ENCODE measurements around the gene ARTN. TPM values are rescaled to one million over a fixed set of nuclear protein-coding genes. Genes with fewer than 3 reads are reported as not detected.

ARTN gene
- total RNA-seq, 1 donor from 2014 or later, result not detected

GRCh38 chr1:43925846-43926245, 7.8 kb upstream of the ARTN start:
- intact Hi-C loops (cut with DNase I), result no loop called here
- no peak overlapping the region for H3K4me3 ChIP-seq
- H3K36me3 ChIP-seq, result peaks cover 5 to 24% of the 10 kb centered on the region in 2 donors
- H3K27me3 ChIP-seq, result no peaks in the 10 kb centered on the region
- DNase-seq (ENCODE audit: low spot score in 2 of 2), result no peak
- H3K4me1 ChIP-seq, result no peaks in the 10 kb centered on the region
- no peak for TF ChIP-seq CTCF (IDR thresholded peaks at IDR 0.05)
- H3K9me3 ChIP-seq, result no peaks in the 10 kb centered on the region
- no peak overlapping the region for H3K27ac ChIP-seq

- no peak overlapping the region for H3K27ac ChIP-seq
- intact Hi-C loops (cut with DNase I), result loop anchor here (5.0 kb wide), 1 partner anchor 403 kb away; no protein-coding TSS in a partner anchor
- no peak overlapping the region for H3K4me3 ChIP-seq
- H3K36me3 ChIP-seq, result peaks cover 5 to 16% of the 10 kb centered on the region in 2 donors
- H3K9me3 ChIP-seq, result no peaks in the 10 kb centered on the region
- TF ChIP-seq CTCF (IDR thresholded peaks at IDR 0.05), result peak in 1 of 3 experiments; percentile 19
- DNase-seq (ENCODE audit: low spot score in 2 of 2), result no peak
- H3K4me1 ChIP-seq, result peaks cover 8 to 12% of the 10 kb centered on the region in 2 donors
- H3K27me3 ChIP-seq, result peaks cover 7% of the 10 kb centered on the region
Measured at GRCh38 chr1:43930168-43930948, 3.2 kb upstream of the ARTN start.

DNA sequence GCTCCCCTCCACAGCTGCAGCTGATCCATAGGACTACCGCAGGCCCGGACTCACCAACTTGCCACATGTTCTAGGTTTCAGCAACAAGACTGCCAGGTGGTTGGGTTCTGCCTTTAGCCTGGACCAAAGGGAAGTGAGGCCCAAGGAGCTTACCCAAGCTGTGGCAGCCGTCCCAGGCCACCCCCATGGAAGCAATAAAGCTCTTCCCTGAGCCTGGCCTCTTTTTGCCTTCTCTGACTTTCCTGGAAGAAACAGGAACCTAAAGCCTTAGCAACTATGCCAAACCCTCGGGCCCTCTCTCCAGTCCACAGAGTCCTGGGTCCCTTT, 2.7 kb upstream of the ARTN start:
- Histone ChIP-seq H3K27ac (no peak overlapping the region), H3K4me1 (peaks cover 8 to 14% of the 10 kb centered on the region in 2 donors), H3K27me3 (peaks cover 7% of the 10 kb centered on the region), H3K4me3 (no peak overlapping the region), H3K36me3 (peaks cover 5 to 13% of the 10 kb centered on the region in 2 donors), H3K9me3 (no peaks in the 10 kb centered on the region)
- DNase-seq (ENCODE audit: low spot score in 2 of 2), result no peak
- no peak for TF ChIP-seq CTCF (IDR thresholded peaks at IDR 0.05)
- intact Hi-C loops (cut with DNase I), result loop anchor here (5.0 kb wide), 1 partner anchor 404 kb away; no protein-coding TSS in a partner anchor

GRCh38 chr1:43931711-43932660, 1.6 kb upstream of the ARTN start:
- Histone ChIP-seq H3K36me3 (peaks cover 0 to 3% of the 10 kb centered on the region in 2 donors), H3K4me3 (no peak overlapping the region), H3K27me3 (peaks cover 7% of the 10 kb centered on the region), H3K9me3 (no peaks in the 10 kb centered on the region), H3K4me1 (peaks cover 8 to 19% of the 10 kb centered on the region in 2 donors), H3K27ac (no peak overlapping the region)
- intact Hi-C loops (cut with DNase I), result loop anchor here (5.0 kb wide), 1 partner anchor 405 kb away; no protein-coding TSS in a partner anchor
- no peak for DNase-seq (ENCODE audit: low spot score in 2 of 2)
- no peak for TF ChIP-seq CTCF (IDR thresholded peaks at IDR 0.05)

DNA sequence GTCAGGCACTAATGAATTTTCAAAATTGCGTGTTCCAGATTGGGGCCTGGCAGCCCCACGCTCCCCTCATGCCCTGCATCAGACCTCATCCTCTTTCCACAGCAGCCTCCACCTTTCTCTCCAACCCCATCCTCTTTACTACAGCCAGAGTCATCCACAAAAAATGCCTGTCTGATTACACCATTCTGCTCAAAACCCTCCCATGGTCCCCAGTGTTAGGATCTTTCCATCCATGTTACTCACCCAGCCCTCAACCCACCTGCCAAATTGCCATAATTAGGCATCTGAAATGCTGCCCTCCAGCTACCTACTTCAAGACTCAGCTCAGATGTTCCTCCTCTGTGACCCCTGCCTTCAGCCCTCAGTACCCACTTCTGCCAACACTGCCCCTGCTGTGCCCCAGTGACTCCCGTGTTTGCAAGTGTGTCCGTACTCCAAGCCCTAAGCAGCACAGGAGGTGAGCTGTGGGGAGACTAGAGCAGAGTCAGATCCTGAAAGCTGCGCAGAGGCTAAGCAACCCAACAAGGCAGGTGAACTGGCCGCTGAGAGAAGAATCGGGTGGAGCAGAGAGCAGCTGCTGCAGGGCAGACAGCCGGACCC, 715 bp upstream of the ARTN start:
- Histone ChIP-seq H3K27ac (no peak overlapping the region), H3K4me1 (peaks cover 8 to 19% of the 10 kb centered on the region in 2 donors), H3K27me3 (peaks cover 7% of the 10 kb centered on the region), H3K36me3 (peaks cover 0 to 3% of the 10 kb centered on the region in 2 donors), H3K4me3 (peak overlapping the region; percentile 55 to 62), H3K9me3 (no peaks in the 10 kb centered on the region)
- intact Hi-C loops (cut with DNase I), result loop anchor here (1.0 to 5.0 kb wide), 2 partner anchors 170 to 406 kb away; no protein-coding TSS in a partner anchor
- DNase-seq (ENCODE audit: low spot score in 2 of 2), result no peak
- TF ChIP-seq CTCF (IDR thresholded peaks at IDR 0.05), result no peak

All from ascending aorta (tissue), 2 donors.